HEK293 (cell line): Measurements from ENCODE around the gene EEF1AKMT1.

Experiments used
- FEZF1 ChIP-seq: fragments of 450-650 bp; formaldehyde crosslinking; IDR thresholded peaks from 2 replicates; pipeline ENCODE4 v1.5.1; 2016; ENCODE audit warnings: missing biosample characterization, missing genetic modification characterization
- GFI1B ChIP-seq: fragments of 450-650 bp; formaldehyde crosslinking; IDR thresholded peaks from 2 replicates; pipeline ENCODE4 v1.5.1; 2016; ENCODE audit warnings: missing biosample characterization, missing genetic modification characterization
- GLIS1 ChIP-seq: fragments of 450-650 bp; formaldehyde crosslinking; IDR thresholded peaks from 2 replicates; pipeline ENCODE4 v1.5.1; 2016; ENCODE audit warnings: missing biosample characterization, missing genetic modification characterization
- IKZF3 ChIP-seq: fragments of 450-650 bp; IDR thresholded peaks from 2 replicates; pipeline ENCODE4 v1.5.0; 2018; ENCODE audit warnings: missing biosample characterization, mild to moderate bottlenecking, missing genetic modification characterization, moderate library complexity
- KLF16 ChIP-seq: fragments of 450-650 bp; formaldehyde crosslinking; IDR thresholded peaks from 2 replicates; pipeline ENCODE4 v1.5.1; 2017; ENCODE audit warnings: missing biosample characterization, missing genetic modification characterization
- KLF7 ChIP-seq: fragments of 450-650 bp; formaldehyde crosslinking; IDR thresholded peaks from 2 replicates; pipeline ENCODE4 v1.5.1; 2016; ENCODE audit warnings: missing biosample characterization, missing genetic modification characterization, borderline replicate concordance
- OVOL3 ChIP-seq: fragments of 450-650 bp; formaldehyde crosslinking; IDR thresholded peaks from 2 replicates; pipeline ENCODE4 v1.5.1; 2016; ENCODE audit warnings: missing biosample characterization, missing genetic modification characterization
- SCRT1 ChIP-seq: fragments of 450-650 bp; formaldehyde crosslinking; IDR thresholded peaks from 2 replicates; pipeline ENCODE4 v1.5.1; 2016; ENCODE audit warnings: missing biosample characterization, missing genetic modification characterization, borderline replicate concordance
- ZBTB17 ChIP-seq: fragments of 450-650 bp; formaldehyde crosslinking; IDR thresholded peaks from 2 replicates; pipeline ENCODE4 v1.5.1; 2016; ENCODE audit warnings: missing biosample characterization, missing genetic modification characterization
- ZBTB21 ChIP-seq: fragments of 450-650 bp; formaldehyde crosslinking; IDR thresholded peaks from 2 replicates; pipeline ENCODE4 v1.5.1; 2017; ENCODE audit warnings: missing biosample characterization, missing genetic modification characterization
- ZBTB49 ChIP-seq: fragments of 450-650 bp; formaldehyde crosslinking; IDR thresholded peaks from 2 replicates; pipeline ENCODE4 v1.5.1; 2016; ENCODE audit warnings: missing biosample characterization, missing genetic modification characterization, low read depth
- ZBTB6 ChIP-seq: fragments of 450-650 bp; formaldehyde crosslinking; IDR thresholded peaks from 2 replicates; pipeline ENCODE4 v1.5.1; 2017; ENCODE audit warnings: missing biosample characterization, missing genetic modification characterization
- ZEB2 ChIP-seq: fragments of 450-650 bp; formaldehyde crosslinking; IDR thresholded peaks from 2 replicates; pipeline ENCODE4 v1.5.1; 2016; ENCODE audit warnings: missing biosample characterization, missing genetic modification characterization
- ZNF214 ChIP-seq: fragments of 450-650 bp; formaldehyde crosslinking; IDR thresholded peaks from 2 replicates; pipeline ENCODE4 v1.5.1; 2017; ENCODE audit warnings: missing biosample characterization, mild to moderate bottlenecking, missing genetic modification characterization, borderline replicate concordance
- ZNF221 ChIP-seq: fragments of 450-650 bp; formaldehyde crosslinking; IDR thresholded peaks from 2 replicates; pipeline ENCODE4 v1.5.1; 2017; ENCODE audit warnings: missing biosample characterization, missing genetic modification characterization, borderline replicate concordance
- ZNF394 ChIP-seq: fragments of 450-650 bp; formaldehyde crosslinking; IDR thresholded peaks from 2 replicates; pipeline ENCODE4 v1.5.1; 2016; ENCODE audit warnings: missing biosample characterization, missing genetic modification characterization, mild to moderate bottlenecking, moderate library complexity, borderline replicate concordance
- ZNF488 ChIP-seq: fragments of 450-650 bp; formaldehyde crosslinking; IDR thresholded peaks from 2 replicates; pipeline ENCODE4 v1.5.1; 2016; ENCODE audit warnings: missing biosample characterization, missing genetic modification characterization
- ZNF513 ChIP-seq: fragments of 450-650 bp; IDR thresholded peaks from 2 replicates; pipeline ENCODE4 v1.5.1; 2018; ENCODE audit warnings: missing biosample characterization, missing genetic modification characterization
- ZNF548 ChIP-seq: fragments of 450-650 bp; formaldehyde crosslinking; IDR thresholded peaks from 2 replicates; pipeline ENCODE4 v1.5.1; 2016; ENCODE audit warnings: missing biosample characterization, missing genetic modification characterization
- ZNF558 ChIP-seq: fragments of 450-650 bp; formaldehyde crosslinking; IDR thresholded peaks from 2 replicates; pipeline ENCODE4 v1.5.1; 2016; ENCODE audit warnings: missing biosample characterization, missing genetic modification characterization
- ZNF561 ChIP-seq: fragments of 450-650 bp; IDR thresholded peaks from 2 replicates; pipeline ENCODE4 v1.5.1; 2018; ENCODE audit warnings: missing biosample characterization, missing genetic modification characterization, borderline replicate concordance
- ZNF660 ChIP-seq: fragments of 450-650 bp; IDR thresholded peaks from 2 replicates; pipeline ENCODE4 v1.5.1; 2018; ENCODE audit warnings: missing biosample characterization, mild to moderate bottlenecking, missing genetic modification characterization
- ZXDB ChIP-seq: fragments of 450-650 bp; formaldehyde crosslinking; IDR thresholded peaks from 2 replicates; pipeline ENCODE4 v1.5.1; 2016; ENCODE audit warnings: missing biosample characterization, missing genetic modification characterization
- TF ChIP-seq, protein P1 (sequence below): fragments of 450-650 bp; IDR thresholded peaks from 2 replicates; pipeline ENCODE4 v1.5.1; 2018; ENCODE audit warnings: missing biosample characterization, mild to moderate bottlenecking, missing genetic modification characterization
- TF ChIP-seq, protein P2 (sequence below): fragments of 450-650 bp; formaldehyde crosslinking; IDR thresholded peaks from 2 replicates; pipeline ENCODE4 v1.5.1; 2017; ENCODE audit warnings: missing biosample characterization, mild to moderate bottlenecking, missing genetic modification characterization, moderate library complexity
- TF ChIP-seq, protein P3 (sequence below): fragments of 450-650 bp; formaldehyde crosslinking; IDR thresholded peaks from 2 replicates; pipeline ENCODE4 v1.5.1; 2016; ENCODE audit warnings: missing biosample characterization, missing genetic modification characterization

The EEF1AKMT1 gene

GRCh38 chr13:20814224-20814910 lies 40.6 kb upstream of the EEF1AKMT1 start (continued):
- TF ChIP-seq, protein P1, sequence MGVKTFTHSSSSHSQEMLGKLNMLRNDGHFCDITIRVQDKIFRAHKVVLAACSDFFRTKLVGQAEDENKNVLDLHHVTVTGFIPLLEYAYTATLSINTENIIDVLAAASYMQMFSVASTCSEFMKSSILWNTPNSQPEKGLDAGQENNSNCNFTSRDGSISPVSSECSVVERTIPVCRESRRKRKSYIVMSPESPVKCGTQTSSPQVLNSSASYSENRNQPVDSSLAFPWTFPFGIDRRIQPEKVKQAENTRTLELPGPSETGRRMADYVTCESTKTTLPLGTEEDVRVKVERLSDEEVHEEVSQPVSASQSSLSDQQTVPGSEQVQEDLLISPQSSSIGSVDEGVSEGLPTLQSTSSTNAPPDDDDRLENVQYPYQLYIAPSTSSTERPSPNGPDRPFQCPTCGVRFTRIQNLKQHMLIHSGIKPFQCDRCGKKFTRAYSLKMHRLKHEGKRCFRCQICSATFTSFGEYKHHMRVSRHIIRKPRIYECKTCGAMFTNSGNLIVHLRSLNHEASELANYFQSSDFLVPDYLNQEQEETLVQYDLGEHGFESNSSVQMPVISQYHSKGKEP (tag by site-specific recombination) = 0 out of 2 replicates have a peak, but pooled peaks have one; percentile 25
- TF ChIP-seq ZBTB49 = no peak
- TF ChIP-seq KLF16 = peak; percentile 34; the same call in 1 of the 2 replicates
- peak; percentile 86 for TF ChIP-seq ZNF488 (tag by site-specific recombination)
- TF ChIP-seq IKZF3 (tag by site-specific recombination) = peak; percentile 94
- TF ChIP-seq, protein P2, sequence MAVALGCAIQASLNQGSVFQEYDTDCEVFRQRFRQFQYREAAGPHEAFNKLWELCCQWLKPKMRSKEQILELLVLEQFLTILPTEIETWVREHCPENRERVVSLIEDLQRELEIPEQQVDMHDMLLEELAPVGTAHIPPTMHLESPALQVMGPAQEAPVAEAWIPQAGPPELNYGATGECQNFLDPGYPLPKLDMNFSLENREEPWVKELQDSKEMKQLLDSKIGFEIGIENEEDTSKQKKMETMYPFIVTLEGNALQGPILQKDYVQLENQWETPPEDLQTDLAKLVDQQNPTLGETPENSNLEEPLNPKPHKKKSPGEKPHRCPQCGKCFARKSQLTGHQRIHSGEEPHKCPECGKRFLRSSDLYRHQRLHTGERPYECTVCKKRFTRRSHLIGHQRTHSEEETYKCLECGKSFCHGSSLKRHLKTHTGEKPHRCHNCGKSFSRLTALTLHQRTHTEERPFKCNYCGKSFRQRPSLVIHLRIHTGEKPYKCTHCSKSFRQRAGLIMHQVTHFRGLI (tag by site-specific recombination) = peak; percentile 20; the same call in 1 of the 2 replicates
- no peak for TF ChIP-seq ZNF214
- TF ChIP-seq SCRT1 (tag by site-specific recombination) = 0 out of 2 replicates have a peak, but pooled peaks have one; percentile 18
- TF ChIP-seq OVOL3 = peak; percentile 88
- peak; percentile 50; the same call in 1 of the 2 replicates for TF ChIP-seq ZNF561 (tag by site-specific recombination)
- TF ChIP-seq ZBTB21 (tag by site-specific recombination) = peak; percentile 82
- TF ChIP-seq KLF7 (tag by site-specific recombination) = no peak
- TF ChIP-seq, protein P3, sequence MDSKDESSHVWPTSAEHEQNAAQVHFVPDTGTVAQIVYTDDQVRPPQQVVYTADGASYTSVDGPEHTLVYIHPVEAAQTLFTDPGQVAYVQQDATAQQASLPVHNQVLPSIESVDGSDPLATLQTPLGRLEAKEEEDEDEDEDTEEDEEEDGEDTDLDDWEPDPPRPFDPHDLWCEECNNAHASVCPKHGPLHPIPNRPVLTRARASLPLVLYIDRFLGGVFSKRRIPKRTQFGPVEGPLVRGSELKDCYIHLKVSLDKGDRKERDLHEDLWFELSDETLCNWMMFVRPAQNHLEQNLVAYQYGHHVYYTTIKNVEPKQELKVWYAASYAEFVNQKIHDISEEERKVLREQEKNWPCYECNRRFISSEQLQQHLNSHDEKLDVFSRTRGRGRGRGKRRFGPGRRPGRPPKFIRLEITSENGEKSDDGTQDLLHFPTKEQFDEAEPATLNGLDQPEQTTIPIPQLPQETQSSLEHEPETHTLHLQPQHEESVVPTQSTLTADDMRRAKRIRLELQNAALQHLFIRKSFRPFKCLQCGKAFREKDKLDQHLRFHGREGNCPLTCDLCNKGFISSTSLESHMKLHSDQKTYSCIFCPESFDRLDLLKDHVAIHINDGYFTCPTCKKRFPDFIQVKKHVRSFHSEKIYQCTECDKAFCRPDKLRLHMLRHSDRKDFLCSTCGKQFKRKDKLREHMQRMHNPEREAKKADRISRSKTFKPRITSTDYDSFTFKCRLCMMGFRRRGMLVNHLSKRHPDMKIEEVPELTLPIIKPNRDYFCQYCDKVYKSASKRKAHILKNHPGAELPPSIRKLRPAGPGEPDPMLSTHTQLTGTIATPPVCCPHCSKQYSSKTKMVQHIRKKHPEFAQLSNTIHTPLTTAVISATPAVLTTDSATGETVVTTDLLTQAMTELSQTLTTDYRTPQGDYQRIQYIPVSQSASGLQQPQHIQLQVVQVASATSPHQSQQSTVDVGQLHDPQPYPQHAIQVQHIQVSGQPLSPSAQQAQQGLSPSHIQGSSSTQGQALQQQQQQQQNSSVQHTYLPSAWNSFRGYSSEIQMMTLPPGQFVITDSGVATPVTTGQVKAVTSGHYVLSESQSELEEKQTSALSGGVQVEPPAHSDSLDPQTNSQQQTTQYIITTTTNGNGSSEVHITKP = peak; percentile 41; the same call in 1 of the 2 replicates
- peak; percentile 93 for TF ChIP-seq ZXDB (tag by site-specific recombination)
- TF ChIP-seq ZBTB17 (tag by site-specific recombination) = peak; percentile 79
- no peak for TF ChIP-seq ZNF221 (tag by site-specific recombination)
- peak; percentile 96 for TF ChIP-seq ZEB2 (tag by site-specific recombination)
- peak; percentile 46 for TF ChIP-seq GLIS1 (tag by site-specific recombination)
- peak; percentile 41; the same call in 1 of the 2 replicates for TF ChIP-seq ZNF513 (tag by site-specific recombination)
- TF ChIP-seq FEZF1 (tag by site-specific recombination) = peak; percentile 94
- TF ChIP-seq ZBTB6 = peak; percentile 49; the same call in 1 of the 2 replicates
- peak; percentile 73; the same call in 1 of the 2 replicates for TF ChIP-seq GFI1B
- TF ChIP-seq ZNF558 (tag by site-specific recombination) = peak; percentile 75
- peak; percentile 72 for TF ChIP-seq ZNF660 (tag by site-specific recombination)
- peak; percentile 67 for TF ChIP-seq ZNF394 (tag by site-specific recombination)
- TF ChIP-seq ZNF548 (tag by site-specific recombination) = no peak
